Esophagus muscularis mucosa (tissue), 4 donors: ENCODE data around the gene ELOB. TPM values are rescaled to one million over a fixed set of nuclear protein-coding genes. Genes with fewer than 3 reads are reported as not detected.

ENCODE experiments used
- DNase-seq: peaks from one replicate; pipeline ENCODE4 v3.0.0-alpha.2; 2017; ENCODE audit errors: extremely low spot score
- H3K27ac ChIP-seq, 4 donors: fragments of 200-600 bp; sonication (generic); replicated peaks in 1 of 4; 1 replicate in 3 of 4; 2 replicates in 1 of 4; pipeline ENCODE4 v1.5.1; 2016 to 2019; ENCODE audit warnings: mild to moderate bottlenecking in 1 of 4
- H3K27me3 ChIP-seq, 4 donors: fragments of 200-600 bp; sonication (generic); one replicate each; pipeline versions ENCODE4 v1.5.1 to v1.6.0; 2016 to 2019
- H3K36me3 ChIP-seq, 4 donors: fragments of 200-600 bp; sonication (generic); one replicate each; pipeline ENCODE4 v1.5.1; 2016 to 2019
- H3K4me1 ChIP-seq, 4 donors: fragments of 200-600 bp; sonication (generic); one replicate each; pipeline ENCODE4 v1.5.1; 2016 to 2019
- H3K4me3 ChIP-seq, 4 donors: fragments of 200-600 bp; sonication (generic); 1 replicate in 2 of 4; 2 replicates in 2 of 4; pipeline ENCODE4 v1.5.1; 2016 to 2019; ENCODE audit warnings: mild to moderate bottlenecking in 4 of 4, moderate library complexity in 1 of 4
- H3K9me3 ChIP-seq, 4 donors: fragments of 200-600 bp; sonication (generic); 1 replicate in 3 of 4; 2 replicates in 1 of 4; pipeline ENCODE4 v1.5.1; 2016 to 2019
- EP300 ChIP-seq: sonication (generic); formaldehyde crosslinking; IDR thresholded peaks from one replicate; pipeline ENCODE4 v1.6.1; 2017; ENCODE audit warnings: antibody characterized with exemption
- POLR2A ChIP-seq: fragments of 450-650 bp; IDR thresholded peaks from one replicate; pipeline ENCODE4 v1.6.1; 2017; ENCODE audit warnings: antibody characterized with exemption, moderate library complexity, mild to moderate bottlenecking, low read depth
- POLR2AphosphoS5 ChIP-seq, 2 donors: sonication (generic); formaldehyde crosslinking; IDR thresholded peaks; one replicate each; pipeline ENCODE4 v1.6.1; 2017; ENCODE audit warnings: antibody characterized with exemption in 2 of 2
- WGBS: methylation state at CpG from one replicate; pipeline ENCODE4 v1.1.5; 2018; 5-methylcytosine and 5-hydroxymethylcytosine counted together
- intact Hi-C: fragments of 100-400 bp; cut with DNase I; formaldehyde crosslinking; loops from one replicate; pipeline ENCODE4 v1.15.1; 2023
- total RNA-seq, 4 donors: library from RNA; depleted of rRNA; stranded (reverse); fragments of >200 nt; gene quantifications; one replicate each; pipeline versions ENCODE4 v1.1.0 to v1.2.1, GENCODE V29; 2016
- TF ChIP-seq, protein P1 (sequence below), 3 experiments: fragments of 200-600 bp in 2 of 3; fragments of 450-650 bp in 1 of 3; sonication (generic) in 2 of 3; IDR thresholded peaks; one replicate each; pipeline ENCODE4 v1.5.1; 2017 to 2019; ENCODE audit warnings: antibody characterized with exemption in 3 of 3, mild to moderate bottlenecking in 2 of 3, moderate library complexity in 1 of 3

ELOB gene
- total RNA-seq, 4 donors from 2014 or later, result 199 to 229 (median 213) TPM

DNA sequence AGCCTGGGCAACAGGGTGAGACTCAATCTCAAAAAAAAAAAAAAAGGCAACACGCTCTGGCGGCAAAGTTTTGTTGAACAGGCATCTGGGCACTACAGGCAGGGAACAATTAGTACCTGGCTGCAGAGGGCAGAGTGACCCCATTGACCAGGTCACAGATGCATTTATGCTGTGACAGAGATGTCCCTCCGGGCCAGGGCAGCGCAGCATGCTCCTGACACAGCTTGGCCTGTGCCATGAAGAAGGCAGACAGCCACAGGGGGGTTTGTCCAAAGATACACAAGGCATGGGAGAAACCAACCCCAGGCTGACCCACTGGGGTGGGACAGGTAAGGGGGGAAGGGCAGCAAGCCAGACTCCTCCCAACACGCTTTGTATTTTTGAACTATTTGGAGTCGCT, 32.4 kb downstream of the ELOB start:
- H3K27me3 ChIP-seq, result peaks cover 0 to 26% (median 0%) of the 10 kb centered on the region in 4 donors
- H3K36me3 ChIP-seq, result no peaks in the 10 kb centered on the region
- intact Hi-C loops, result no loop called here
- no peak overlapping the region for H3K27ac ChIP-seq
- H3K4me1 ChIP-seq, result no peaks in the 10 kb centered on the region
- WGBS, result 90% methylated on average over 6 of the region's 6 CpGs
- no peak for TF ChIP-seq EP300
- TF ChIP-seq POLR2A, result no peak
- TF ChIP-seq POLR2AphosphoS5 (IDR thresholded peaks at IDR 0.05), result no peak
- TF ChIP-seq, protein P1, sequence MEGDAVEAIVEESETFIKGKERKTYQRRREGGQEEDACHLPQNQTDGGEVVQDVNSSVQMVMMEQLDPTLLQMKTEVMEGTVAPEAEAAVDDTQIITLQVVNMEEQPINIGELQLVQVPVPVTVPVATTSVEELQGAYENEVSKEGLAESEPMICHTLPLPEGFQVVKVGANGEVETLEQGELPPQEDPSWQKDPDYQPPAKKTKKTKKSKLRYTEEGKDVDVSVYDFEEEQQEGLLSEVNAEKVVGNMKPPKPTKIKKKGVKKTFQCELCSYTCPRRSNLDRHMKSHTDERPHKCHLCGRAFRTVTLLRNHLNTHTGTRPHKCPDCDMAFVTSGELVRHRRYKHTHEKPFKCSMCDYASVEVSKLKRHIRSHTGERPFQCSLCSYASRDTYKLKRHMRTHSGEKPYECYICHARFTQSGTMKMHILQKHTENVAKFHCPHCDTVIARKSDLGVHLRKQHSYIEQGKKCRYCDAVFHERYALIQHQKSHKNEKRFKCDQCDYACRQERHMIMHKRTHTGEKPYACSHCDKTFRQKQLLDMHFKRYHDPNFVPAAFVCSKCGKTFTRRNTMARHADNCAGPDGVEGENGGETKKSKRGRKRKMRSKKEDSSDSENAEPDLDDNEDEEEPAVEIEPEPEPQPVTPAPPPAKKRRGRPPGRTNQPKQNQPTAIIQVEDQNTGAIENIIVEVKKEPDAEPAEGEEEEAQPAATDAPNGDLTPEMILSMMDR (IDR thresholded peaks at IDR 0.05), result no peak
- no peak for DNase-seq
- no peaks in the 10 kb centered on the region for H3K9me3 ChIP-seq
- no peak overlapping the region for H3K4me3 ChIP-seq

DNA sequence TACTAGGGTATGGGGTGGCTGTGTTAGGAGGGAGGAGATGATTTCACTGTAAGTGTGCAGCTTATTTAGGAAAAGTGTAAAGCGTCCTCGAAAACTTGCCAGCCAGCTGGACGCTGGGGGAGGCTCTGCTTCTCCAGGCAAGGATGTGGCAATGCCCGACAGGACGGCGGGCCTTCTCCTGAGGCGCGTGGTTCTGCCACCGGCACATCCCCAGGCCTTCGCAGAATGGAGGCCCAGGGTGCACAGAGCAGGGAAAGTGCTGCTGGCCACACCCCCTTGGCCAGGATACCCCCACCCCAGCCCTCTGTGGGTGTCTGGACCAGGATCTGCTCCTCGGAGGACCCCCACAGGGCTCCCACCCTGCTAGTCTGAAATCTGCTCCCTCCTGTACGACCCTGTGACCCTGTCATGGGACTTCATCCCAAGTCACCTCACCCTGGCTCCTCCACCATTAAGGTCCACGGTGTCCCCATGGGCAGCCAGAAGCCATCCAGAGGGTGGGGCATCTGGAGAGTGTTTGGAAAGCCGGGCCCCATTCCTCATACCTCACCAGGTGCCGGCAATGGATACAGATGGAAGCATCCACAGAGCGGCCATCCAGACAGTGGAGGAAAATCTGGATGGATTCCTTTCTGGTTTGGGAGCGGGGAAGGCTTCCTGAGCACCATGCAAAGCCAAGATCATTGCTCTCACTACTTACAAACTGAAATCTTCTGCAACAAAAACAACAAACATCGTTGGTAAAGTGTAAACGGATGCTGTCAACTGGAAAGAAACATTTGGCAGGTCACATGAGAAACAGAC, 33.9 kb downstream of the ELOB start:
- TF ChIP-seq POLR2AphosphoS5 (IDR thresholded peaks at IDR 0.05) (no peak), EP300 (no peak), POLR2A (no peak)
- TF ChIP-seq, protein P1 (IDR thresholded peaks at IDR 0.05), result no peak
- WGBS, result 87% methylated on average over 16 of the region's 19 CpGs
- Histone ChIP-seq H3K4me3 (no peak overlapping the region), H3K4me1 (no peaks in the 10 kb centered on the region), H3K27ac (no peak overlapping the region), H3K9me3 (no peaks in the 10 kb centered on the region), H3K27me3 (peaks cover 0 to 41% (median 0%) of the 10 kb centered on the region in 4 donors), H3K36me3 (no peaks in the 10 kb centered on the region)
- DNase-seq, result no peak
- intact Hi-C loops, result no loop called here

DNA sequence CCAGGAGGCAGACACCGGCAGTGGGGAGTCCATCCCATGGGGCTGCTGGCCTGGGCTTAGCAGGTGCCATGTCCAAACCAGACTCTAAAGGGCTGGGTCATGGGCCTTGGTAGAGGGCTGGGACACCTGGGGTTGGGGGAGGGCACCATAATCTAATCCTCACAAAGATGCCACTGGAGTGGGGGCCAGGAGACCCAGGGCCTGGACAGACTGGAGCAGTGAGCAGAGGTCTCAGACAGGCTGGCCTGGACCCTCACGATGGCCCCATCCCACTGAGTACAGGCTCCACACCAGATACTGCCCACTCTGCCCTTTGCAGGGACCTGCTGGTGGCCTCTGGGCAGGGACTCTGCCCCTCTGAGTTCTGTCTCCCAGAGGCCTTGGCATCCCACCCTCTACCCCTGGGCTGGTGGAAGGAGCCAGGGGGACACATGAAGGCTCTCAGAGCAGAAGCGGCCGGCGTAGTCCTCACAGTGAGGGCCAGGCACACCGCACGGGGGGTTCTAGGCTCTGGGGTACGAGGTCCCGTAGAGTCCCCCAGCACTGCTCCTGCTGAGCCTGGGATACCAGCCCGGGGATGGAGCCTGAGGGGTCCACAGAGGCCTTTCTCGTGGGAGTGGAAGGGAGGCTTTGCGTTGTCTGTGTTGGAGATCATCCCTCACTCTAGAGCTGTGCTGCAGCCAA, 34.6 kb downstream of the ELOB start:
- peaks cover 0 to 48% (median 0%) of the 10 kb centered on the region in 4 donors for H3K27me3 ChIP-seq
- WGBS, result 93% methylated on average over 3 of the region's 12 CpGs
- no peak overlapping the region for H3K4me3 ChIP-seq
- no peak overlapping the region for H3K27ac ChIP-seq
- TF ChIP-seq POLR2AphosphoS5 (IDR thresholded peaks at IDR 0.05) (no peak), EP300 (no peak), POLR2A (no peak)
- TF ChIP-seq, protein P1 (IDR thresholded peaks at IDR 0.05), result no peak
- H3K4me1 ChIP-seq, result no peaks in the 10 kb centered on the region
- H3K36me3 ChIP-seq, result no peaks in the 10 kb centered on the region
- no peaks in the 10 kb centered on the region for H3K9me3 ChIP-seq
- DNase-seq, result no peak
- intact Hi-C loops, result no loop called here

DNA sequence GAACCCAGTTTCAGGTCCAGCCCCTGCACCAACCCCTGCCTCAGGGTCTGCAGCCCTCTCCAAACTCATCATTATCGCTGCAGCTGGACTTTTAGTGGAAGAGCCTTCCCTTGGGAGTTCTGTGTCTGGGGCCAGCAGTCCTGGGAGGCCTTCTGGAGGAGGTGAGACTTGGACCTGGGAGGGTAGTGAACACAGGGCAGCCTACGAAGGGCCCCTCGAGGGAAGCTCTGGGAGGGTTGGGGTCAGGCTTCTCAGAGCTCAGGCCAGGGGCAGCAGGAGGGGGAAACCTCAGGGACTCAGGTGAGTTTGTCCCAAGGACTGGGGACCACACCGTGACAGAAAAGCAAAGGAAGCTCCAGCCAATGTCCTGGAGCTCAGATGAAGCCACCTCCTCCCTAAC, 35.9 kb downstream of the ELOB start:
- DNase-seq, result no peak
- Histone ChIP-seq H3K27me3 (peaks cover 0 to 61% (median 0%) of the 10 kb centered on the region in 4 donors), H3K27ac (no peak overlapping the region), H3K4me3 (no peak overlapping the region), H3K9me3 (no peaks in the 10 kb centered on the region), H3K4me1 (no peaks in the 10 kb centered on the region), H3K36me3 (no peaks in the 10 kb centered on the region)
- 90% methylated on average over 2 of the region's 4 CpGs for WGBS
- intact Hi-C loops, result no loop called here
- TF ChIP-seq POLR2A (no peak), POLR2AphosphoS5 (IDR thresholded peaks at IDR 0.05) (no peak), EP300 (no peak)
- TF ChIP-seq, protein P1 (IDR thresholded peaks at IDR 0.05), result no peak
